Measurements from ENCODE around the gene PLA2G2C. TPM values are rescaled to one million over a fixed set of nuclear protein-coding genes. Genes with fewer than 3 reads are reported as not detected.

Gene PLA2G2C
- polyA plus RNA-seq, 3 donors = 0.15 TPM; not detected in 2

- DNase-seq (ENCODE audit: low read depth in 3 of 3, low spot score in 2 of 3) = no peak
Measured at GRCh38 chr1:20164694-20165202, 21.6 kb downstream of the PLA2G2C start.

DNA sequence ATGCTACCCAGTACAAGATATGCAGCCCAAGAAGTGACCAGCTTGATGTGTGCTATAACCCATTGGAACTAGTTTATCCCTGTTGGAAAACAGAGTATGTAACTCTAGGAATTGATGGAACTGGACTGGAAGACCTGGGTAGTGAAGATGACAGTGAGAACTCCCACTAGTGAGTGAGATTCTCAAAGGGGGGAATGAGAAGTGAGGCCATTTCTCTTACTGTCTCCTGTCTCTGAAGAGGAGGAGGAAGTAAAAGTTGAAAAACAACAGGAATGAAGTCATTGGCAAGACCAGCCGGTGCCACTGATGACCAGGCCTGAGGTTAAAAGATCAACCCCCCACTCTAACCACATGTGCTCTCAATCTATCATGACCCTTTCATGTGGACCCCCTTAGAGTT is 26.3 kb downstream of the PLA2G2C start:
- no peak for DNase-seq (ENCODE audit: low read depth in 3 of 3, low spot score in 2 of 3)

GRCh38 chr1:20158358-20159070 is 27.8 kb downstream of the PLA2G2C start:
- no peak for DNase-seq (ENCODE audit: low read depth in 3 of 3, low spot score in 2 of 3)

- DNase-seq (ENCODE audit: low read depth in 3 of 3, low spot score in 2 of 3) = no peak
Measured at GRCh38 chr1:20154301-20154831, 32.0 kb downstream of the PLA2G2C start.

DNA sequence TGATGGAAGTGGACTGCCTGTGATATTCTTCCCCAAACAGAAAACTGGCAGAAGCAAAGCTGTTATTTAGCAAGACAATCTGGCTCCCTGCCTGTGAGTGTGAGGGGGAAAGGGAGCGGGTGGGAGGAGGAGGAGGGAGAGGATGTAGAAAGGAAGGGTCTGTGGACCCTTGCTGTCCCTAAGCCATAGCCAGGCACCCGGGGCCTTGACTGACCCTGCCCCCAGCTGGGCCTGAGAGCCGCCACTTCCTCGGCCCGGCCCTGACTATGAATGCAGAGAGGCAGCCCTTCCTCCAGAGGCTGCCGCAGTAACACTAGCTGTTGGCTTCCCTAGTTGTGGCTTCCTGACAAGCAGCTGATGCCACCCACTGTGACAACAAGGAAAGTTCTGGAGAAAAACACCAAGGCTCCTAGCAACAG is 33.3 kb downstream of the PLA2G2C start:
- DNase-seq (ENCODE audit: low read depth in 3 of 3, low spot score in 2 of 3) = no peak

DNA sequence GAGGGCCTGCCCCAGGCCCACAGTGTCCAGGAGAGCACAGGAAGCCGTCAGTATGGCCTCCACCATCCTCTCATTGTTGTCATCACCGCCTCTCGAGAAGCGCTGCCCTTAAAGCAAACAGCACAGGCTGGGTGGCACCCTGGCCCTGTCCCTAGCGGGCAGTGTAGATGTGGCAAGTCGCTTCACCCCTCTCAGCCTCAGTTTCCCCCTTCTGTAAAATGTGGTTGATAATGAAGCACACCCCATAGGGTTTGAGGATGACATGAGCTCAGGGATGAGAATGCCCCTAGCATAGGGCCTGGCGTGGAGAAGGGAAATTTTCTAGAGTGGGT is 33.8 kb downstream of the PLA2G2C start:
- DNase-seq (ENCODE audit: low read depth in 3 of 3, low spot score in 2 of 3) = no peak

DNA sequence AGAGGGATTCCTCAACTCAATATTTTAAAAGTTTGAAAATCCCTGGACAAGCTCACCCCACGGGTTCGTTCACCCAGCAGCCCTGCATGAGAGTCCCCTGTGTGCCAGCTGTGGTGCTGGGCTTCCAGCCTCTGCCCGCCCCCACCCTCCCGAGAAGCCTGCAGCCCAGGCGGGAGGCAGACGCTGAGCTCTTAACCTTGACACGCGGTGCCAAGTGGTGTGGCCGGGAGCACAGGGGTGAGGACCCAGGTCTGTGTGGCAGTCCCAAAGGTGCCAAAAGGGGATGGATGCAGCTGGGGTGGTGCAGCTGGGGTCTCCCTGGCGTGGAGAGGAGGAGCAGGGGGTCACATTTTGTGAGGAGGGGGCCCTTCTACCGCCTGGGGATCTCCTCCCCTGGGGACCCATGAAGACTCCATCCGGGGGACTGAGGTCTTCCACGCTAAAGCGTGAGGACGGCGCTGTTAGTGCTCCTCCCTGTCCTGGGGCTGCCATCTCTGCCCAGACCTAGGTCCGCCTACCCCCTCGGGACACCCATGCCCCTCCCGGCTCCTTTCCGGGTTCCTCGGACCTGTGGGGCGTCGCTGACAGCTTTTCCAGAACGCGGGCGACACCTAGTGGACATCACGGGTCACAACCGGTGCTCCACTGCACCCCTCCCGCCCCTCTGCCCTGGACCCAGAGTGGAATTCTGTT is 34.3 kb downstream of the PLA2G2C start:
- peak; percentile 45 to 54 (median 48) for DNase-seq (ENCODE audit: low read depth in 3 of 3, low spot score in 2 of 3)

- DNase-seq (ENCODE audit: low read depth in 3 of 3, low spot score in 2 of 3) = no peak
Measured at GRCh38 chr1:20150969-20151368, 35.3 kb downstream of the PLA2G2C start.

DNA sequence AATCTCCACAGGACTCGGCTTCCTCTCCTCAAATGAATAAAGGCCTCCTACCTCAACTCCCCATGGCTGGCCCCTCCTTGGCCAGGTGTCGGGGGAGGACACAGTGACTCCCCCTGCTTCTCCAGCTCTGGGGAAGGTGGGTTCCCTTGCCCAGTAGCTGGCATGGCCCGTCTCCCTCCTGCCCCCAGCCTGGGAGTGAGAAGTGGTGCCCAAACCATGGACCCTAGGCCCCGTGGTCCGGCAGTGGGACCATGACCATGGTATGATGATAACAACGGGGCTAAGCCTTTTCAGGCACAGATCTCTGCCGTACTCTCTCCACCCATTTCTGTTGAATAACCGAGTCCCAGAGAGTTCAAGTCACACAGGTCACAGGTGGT is 36.0 kb downstream of the PLA2G2C start:
- no peak for DNase-seq (ENCODE audit: low read depth in 3 of 3, low spot score in 2 of 3)

GRCh38 chr1:20149601-20150325 is 36.6 kb downstream of the PLA2G2C start:
- DNase-seq (ENCODE audit: low read depth in 3 of 3, low spot score in 2 of 3) = no peak

DNA sequence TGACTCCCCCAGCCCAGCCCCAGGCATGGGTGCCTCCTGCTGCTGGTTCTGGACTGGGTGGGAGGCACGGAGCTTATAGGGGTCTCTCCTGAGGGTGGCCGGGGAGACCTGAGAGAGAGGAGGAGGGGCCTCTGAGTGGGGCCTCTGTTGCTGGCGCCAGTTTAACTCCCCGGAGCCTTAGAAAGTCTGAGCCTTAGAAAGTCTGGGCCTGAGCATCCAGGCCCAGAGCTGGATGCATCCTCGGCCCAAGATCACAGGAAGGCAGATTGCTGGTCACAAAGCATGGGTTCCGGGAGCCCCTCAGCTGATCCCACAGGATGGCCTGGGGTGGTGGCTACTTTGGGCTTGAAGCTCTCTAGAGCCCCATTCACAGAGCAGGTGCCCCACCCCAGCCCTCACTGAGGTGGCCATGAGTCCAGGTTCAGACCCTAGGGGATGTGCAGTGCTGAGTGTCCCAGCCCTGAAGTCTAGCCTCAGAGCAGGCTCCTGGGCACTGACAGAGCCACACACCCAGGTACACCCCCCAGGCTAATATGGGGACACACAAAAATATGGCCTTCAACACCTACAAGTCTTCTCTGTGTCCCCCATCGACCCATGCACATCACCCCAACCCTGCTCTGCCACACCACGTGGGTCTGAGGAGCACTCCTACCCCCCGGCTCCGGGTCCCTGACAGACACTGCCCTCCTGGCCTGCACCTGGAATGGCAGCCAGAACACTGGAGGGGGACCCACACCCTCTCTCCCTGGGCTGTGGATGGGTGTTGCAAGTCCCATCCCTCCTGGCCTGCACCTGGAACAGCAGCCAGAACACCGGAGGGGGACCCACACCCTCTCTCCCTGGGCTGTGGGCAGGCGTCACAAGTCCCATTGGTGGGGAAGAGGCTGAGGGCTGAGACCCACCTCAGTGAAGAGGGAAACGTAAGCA is 37.5 kb downstream of the PLA2G2C start:
- no peak for DNase-seq (ENCODE audit: low read depth in 3 of 3, low spot score in 2 of 3)

- DNase-seq (ENCODE audit: low read depth in 3 of 3, low spot score in 2 of 3) = no peak
Measured at GRCh38 chr1:20147846-20148570, 38.3 kb downstream of the PLA2G2C start.

DNA sequence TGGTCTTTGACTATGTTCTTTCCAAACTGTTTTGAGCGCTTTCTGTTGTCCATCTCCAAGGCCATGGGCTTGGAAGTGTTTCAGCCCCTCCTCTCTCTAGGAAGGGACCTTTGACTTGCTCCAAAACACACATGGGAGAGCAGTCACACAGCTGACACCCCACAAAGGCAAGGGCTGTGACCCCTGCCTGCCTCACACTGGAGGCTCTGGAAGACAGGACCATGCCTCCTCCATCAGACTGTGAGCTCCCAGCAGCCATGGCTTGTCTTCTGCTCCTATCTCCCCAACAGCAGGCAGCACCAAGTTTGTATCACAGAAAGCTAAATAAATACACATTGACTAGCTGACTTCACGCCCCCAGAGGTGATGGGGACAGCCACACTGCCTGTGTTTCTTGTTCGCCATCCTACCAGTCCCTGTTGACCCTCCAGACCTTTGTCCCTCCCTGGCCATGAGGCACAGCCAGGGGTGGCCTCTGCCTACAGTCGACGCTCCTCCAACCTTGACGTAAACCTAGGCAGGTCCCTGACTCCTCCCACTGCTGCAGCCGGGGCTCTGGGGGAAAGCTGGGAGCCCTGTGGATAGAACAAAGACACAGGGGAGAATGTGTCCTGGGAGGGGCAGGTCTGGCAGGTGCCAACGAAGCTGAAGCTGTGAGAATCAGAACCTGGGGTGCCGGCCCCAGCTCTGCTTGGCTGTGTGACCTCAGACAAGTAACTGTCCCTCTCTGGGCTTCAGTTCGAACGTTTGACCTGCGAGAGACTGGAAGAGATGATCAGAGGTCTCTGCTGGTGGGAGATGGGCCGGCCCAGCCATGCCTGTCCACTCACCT is 42.4 kb downstream of the PLA2G2C start:
- DNase-seq (ENCODE audit: low read depth in 3 of 3, low spot score in 2 of 3) = no peak

DNA sequence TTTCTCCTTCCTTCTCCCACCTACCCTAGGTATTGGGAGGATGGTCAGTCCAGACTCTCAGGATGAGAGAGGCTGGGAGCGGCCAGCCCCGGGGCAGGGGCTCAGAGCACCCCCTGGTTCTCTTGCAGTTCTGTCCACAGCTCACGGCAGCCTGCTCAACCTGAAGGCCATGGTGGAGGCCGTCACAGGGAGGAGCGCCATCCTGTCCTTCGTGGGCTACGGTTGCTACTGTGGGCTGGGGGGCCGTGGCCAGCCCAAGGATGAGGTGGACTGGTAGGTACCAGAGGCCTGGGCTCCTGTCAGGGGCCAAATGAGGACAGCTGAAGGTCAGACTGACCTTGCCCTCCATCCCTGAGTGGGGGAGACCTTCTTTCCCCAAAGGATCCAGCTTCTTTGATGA is 43.0 kb downstream of the PLA2G2C start:
- DNase-seq (ENCODE audit: low read depth in 3 of 3, low spot score in 2 of 3) = no peak

GRCh38 chr1:20142001-20142710 is 44.2 kb downstream of the PLA2G2C start:
- no peak for DNase-seq (ENCODE audit: low read depth in 3 of 3, low spot score in 2 of 3)

- DNase-seq (ENCODE audit: low read depth in 3 of 3, low spot score in 2 of 3) = no peak
Measured at GRCh38 chr1:20141466-20141865, 44.9 kb downstream of the PLA2G2C start.

DNA sequence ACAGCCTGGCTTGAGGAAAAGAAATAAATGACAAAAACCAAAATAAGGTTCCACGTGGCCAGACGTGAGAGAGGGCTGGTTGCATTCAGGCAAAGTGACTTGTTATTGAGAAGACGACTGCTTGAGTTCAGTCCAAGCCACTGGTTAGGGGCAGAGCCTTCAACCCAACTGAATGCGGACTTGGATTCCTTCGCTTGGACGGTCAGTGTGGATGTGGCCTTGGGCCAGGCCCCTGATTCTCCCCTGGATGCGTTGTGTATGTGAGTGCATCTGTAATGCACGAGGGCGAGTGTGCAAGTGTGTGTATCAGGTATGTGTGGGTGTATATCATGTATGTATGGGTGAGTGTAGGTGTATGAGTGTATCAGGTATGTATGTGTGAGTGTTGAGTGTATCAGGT is 45.3 kb downstream of the PLA2G2C start:
- no peak for DNase-seq (ENCODE audit: low read depth in 3 of 3, low spot score in 2 of 3)
